Epidermal melanocyte (primary cell): ENCODE data around the gene PHACTR1.

ENCODE experiments used
- DNase-seq: peaks from one replicate; pipeline ENCODE4 v3.0.0; 2011; ENCODE audit warnings: low spot score; ENCODE audit not compliant: insufficient read length

Gene PHACTR1

GRCh38 chr6:13068586-13069210, 352.1 kb downstream of the PHACTR1 start:
- no peak for DNase-seq

- DNase-seq: peak; percentile 48
Measured at GRCh38 chr6:13071550-13072345, 355.2 kb downstream of the PHACTR1 start.

- no peak for DNase-seq
Measured at GRCh38 chr6:13072686-13073347, 356.2 kb downstream of the PHACTR1 start.

- DNase-seq: no peak
Measured at GRCh38 chr6:13074415-13075140, 358.0 kb downstream of the PHACTR1 start.

DNA sequence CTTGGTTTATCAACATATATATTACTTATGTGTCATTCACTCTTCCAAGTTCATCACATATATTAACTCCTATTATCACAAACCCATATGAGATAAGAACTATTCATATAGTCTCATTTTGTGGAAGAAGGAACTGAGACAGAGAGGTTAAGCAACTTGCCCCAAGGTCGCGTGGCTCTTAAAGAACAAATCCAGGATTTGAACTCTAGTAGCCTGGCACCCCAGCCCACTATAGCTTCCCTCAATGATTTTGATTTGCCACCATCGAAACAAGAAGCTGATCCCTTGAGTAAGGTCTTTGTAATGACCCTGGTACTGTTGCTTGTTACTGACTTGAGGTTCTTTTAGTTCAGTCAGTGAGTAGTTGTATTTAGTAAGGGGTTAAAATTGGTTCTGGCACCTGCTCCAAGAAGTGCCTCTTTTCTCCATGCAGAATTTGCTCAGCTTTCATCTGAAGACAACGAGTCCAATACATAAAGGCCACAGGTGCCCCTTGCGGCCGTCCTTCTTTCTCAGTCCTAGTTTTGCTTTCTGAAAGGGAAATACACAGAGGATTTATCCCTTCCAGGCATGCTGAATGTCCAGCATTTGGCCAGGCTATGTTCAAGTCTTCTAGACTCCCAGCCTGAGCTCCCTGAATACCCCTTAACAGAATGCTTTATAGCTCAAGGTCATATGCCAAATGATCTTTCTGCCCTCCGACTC, 358.7 kb downstream of the PHACTR1 start:
- DNase-seq: no peak

GRCh38 chr6:13076575-13076974, 360.0 kb downstream of the PHACTR1 start:
- DNase-seq: no peak

GRCh38 chr6:13077117-13077516, 360.6 kb downstream of the PHACTR1 start:
- DNase-seq: no peak

DNA sequence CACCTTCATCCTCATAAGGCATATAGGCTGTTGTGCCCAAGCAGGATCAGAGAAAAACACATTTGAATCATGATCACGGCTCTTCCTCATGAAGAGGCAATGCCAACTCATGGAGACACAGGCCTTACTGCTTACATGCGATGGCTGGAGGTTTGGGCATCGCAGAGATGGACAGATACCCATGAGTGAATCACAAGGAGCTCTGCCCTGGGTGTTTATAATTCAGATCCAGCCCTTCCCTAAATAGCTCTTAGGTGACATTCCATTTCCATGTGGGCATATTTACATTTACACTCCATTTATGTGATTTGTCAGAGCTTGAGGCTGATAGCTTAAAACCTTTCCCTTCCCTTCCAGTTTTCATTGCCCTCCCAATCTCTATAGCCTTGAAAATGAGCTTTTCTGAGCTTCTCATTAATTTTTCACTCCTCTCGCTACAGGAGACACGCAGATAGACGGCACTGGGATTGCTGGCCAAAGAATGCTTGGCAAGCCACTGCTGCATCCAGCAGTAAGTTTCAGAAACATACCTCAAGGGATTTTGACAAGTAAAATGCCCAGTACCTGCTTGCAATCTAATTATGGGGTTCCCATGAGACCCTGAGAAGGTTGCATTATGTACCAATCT, 362.6 kb downstream of the PHACTR1 start:
- DNase-seq: no peak

- no peak for DNase-seq
Measured at GRCh38 chr6:13080462-13081188, 364.1 kb downstream of the PHACTR1 start.

- DNase-seq: no peak
Measured at GRCh38 chr6:13081189-13081563, 364.6 kb downstream of the PHACTR1 start.

- no peak for DNase-seq
Measured at GRCh38 chr6:13089296-13089994, 372.9 kb downstream of the PHACTR1 start.

DNA sequence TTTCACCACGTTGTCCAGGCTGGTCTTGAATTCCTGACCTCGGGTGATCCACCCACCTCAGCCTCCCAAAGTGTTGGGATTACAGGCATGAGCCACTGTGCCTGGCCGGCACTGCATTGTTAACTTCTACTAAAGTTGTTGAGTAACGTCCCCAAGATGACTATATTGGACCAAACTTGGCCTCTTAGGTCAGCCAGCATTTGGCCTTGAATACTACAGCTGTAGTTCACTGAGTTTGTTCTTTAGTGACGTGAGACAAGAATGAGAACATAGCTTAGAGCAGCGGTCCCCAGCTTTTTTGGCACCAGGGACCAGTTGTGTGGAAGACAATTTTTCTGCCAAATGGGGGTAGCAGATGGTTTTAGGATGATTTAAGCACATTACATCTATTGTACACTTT, 374.6 kb downstream of the PHACTR1 start:
- no peak for DNase-seq

- no peak for DNase-seq
Measured at GRCh38 chr6:13094781-13095425, 378.3 kb downstream of the PHACTR1 start.

GRCh38 chr6:13096084-13096483, 379.5 kb downstream of the PHACTR1 start:
- no peak for DNase-seq

DNA sequence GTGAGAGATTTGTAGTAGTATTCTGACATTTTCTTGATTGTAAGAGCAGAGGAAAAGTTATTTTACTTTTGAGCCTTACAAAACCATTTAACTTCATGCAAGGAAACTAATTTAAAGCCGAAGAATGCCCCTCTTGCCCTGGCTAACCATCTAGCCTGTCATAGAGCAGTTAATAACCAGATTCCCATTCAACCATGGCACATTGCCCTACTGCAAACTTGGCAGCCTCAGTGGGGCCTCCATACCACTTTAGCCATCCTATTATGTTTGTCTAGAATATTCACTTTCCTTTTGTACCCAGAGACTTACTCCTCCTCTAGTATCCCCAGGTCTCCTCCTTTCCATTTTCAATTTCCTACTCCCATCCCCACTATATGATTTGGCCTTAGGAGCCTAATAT, 380.9 kb downstream of the PHACTR1 start:
- no peak for DNase-seq

DNA sequence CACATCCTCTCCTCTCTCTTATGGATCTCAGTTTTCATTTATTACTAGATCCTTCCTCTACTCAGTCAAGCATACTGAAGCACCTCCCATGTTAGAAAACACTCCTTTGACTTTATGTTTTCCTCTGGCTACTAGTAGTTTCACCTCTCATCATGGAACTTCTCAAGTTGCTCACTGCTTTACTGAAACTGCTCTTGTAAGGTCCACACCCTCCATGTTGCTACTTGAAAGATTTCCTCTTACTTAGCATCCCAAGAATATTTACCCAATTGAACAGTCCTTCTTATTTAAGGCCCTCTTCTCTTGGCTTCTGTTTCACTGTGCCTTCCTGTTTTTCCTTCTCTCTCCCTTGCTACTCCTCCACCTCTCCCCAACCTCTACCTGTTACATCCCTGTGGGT, 381.4 kb downstream of the PHACTR1 start:
- DNase-seq: no peak

DNA sequence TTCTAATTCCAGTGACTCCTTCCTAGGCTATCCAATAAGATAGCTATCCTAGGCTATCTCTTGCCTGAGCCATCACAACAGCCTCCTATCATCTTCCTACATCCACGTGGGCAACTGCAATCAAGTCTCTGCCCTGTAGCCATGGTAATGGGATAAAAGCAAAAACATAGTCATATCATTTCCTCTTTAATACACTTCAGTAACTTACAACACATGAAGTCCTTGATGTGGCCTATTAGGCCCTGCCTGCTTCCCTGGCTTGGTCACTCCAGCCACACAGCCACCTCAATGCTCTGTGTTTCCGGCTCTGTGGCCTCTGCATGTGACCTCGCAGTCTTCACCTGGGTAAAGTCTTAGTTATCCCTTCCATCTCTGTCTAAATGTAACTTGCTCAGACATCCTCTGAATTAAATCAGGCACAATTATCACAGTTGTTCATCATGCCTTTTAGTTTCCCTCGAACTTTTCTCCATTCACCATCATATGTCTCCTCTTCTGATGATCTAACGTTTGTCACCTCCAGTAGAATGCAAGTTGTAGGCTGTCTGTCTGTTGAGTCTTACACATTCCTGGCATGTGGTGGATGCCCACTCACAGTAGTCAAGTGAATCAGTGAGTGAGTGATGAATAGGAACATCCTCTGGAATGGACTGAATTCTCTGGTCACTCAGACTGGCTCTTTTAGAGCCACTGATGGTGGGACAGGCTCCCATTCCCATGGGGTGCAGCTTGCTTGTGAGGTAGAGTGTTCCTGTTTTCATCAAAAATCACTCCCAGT, 382.4 kb downstream of the PHACTR1 start:
- DNase-seq: no peak

DNA sequence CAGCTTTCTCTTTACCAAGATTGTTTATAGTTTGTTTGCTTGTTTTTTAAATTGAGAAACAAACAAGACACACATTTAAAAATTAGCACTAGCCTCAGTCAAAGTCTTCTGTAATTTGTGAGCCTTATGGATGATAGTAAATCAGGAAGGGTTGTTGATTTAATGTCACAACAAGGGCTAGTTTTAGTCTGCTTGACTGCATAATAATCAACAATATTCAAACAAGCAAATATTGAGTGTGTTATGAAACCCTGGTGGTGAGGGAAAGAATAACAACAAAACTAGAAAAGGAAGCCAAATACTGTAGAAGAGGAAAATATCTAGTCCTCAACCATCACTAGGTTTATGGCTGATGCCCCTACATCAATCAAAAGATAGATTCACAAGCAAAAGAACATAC, 383.2 kb downstream of the PHACTR1 start:
- DNase-seq: no peak
